ENCODE results near the gene DHX30.
"Not testable (repeated sequence)": the region's sequence is repeated elsewhere in the genome, so short reads cannot be mapped to it uniquely, and the experiment has no call there.

DHX30 gene

GRCh38 chr3:47802734-47803479, at the start of gene DHX30:
Gene DHX30, plus strand, starts transcription at chr3:47803138. Its CDS starts 7,546 bp downstream, at chr3:47810684.
- DNase-seq = peak; percentile 15

GRCh38 chr3:47758261-47759025, 44.5 kb upstream of the DHX30 start:
- DNase-seq = no peak

GRCh38 chr3:47760207-47760606, 42.7 kb upstream of the DHX30 start:
- DNase-seq = not testable (repeated sequence)

- no peak for DNase-seq
These were observed 41.9 kb upstream of the DHX30 start for GRCh38 chr3:47761046-47761445.

GRCh38 chr3:47762233-47762632, 40.7 kb upstream of the DHX30 start:
- no peak for DNase-seq

GRCh38 chr3:47766186-47766585, 36.8 kb upstream of the DHX30 start:
- DNase-seq = no peak

- no peak for DNase-seq
These were observed 30.9 kb upstream of the DHX30 start for GRCh38 chr3:47772047-47772446.

- DNase-seq = no peak
These were observed 30.1 kb upstream of the DHX30 start for GRCh38 chr3:47772788-47773187.

GRCh38 chr3:47778746-47779145, 24.2 kb upstream of the DHX30 start:
- DNase-seq = no peak

- DNase-seq = no peak
These were observed 21.9 kb upstream of the DHX30 start for GRCh38 chr3:47780741-47781684.

GRCh38 chr3:47781685-47782445, 21.1 kb upstream of the DHX30 start, which contains the start of gene SMARCC1:
Gene SMARCC1, minus strand, starts transcription at chr3:47781893. Its CDS starts 96 bp downstream, at chr3:47781797.
- DNase-seq = peak; percentile 83

GRCh38 chr3:47782446-47783308, 20.3 kb upstream of the DHX30 start:
- no peak for DNase-seq

GRCh38 chr3:47783673-47784072, 19.3 kb upstream of the DHX30 start:
- DNase-seq = no peak

GRCh38 chr3:47791193-47791855, 11.6 kb upstream of the DHX30 start:
- no peak for DNase-seq

GRCh38 chr3:47792699-47793098, 10.2 kb upstream of the DHX30 start:
- no peak for DNase-seq

- no peak for DNase-seq
These were observed 8.4 kb upstream of the DHX30 start for GRCh38 chr3:47794544-47794943.

GRCh38 chr3:47799733-47800132, 3.2 kb upstream of the DHX30 start:
- no peak for DNase-seq

- no peak for DNase-seq
These were observed 615 bp downstream of the DHX30 start for GRCh38 chr3:47803480-47804025.

GRCh38 chr3:47804577-47804976, 1.6 kb downstream of the DHX30 start:
- DNase-seq = no peak

GRCh38 chr3:47813551-47814177, 10.7 kb downstream of the DHX30 start:
- no peak for DNase-seq
